Measurements from ENCODE around the gene SIDT1.

The SIDT1 gene

DNA sequence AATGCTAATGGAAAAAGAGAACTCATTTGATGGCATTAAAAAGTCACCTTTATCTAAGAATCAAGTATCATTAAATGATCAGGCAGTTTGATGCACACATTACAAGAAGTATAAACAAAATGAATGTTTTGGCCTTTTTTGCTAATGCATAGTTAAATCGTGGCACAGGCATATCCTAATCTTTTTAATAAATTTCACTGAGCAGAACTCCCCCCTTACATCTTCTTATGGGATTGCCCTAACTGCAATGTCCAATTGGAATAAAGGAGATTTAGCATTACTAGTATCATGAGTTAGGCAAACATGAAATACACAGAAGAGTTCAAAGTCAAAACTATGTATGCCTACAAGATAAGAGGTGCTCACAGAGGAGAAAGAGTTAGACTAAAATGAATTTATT is 131.4 kb downstream of the SIDT1 start:
- H3K27ac ChIP-seq, result no peak overlapping the region
- no peak for DNase-seq (ENCODE audit: low read depth, low spot score)

GRCh38 chr3:113664523-113665094 is 132.3 kb downstream of the SIDT1 start:
- DNase-seq (ENCODE audit: low read depth, low spot score), result no peak
- H3K27ac ChIP-seq, result no peak overlapping the region

DNA sequence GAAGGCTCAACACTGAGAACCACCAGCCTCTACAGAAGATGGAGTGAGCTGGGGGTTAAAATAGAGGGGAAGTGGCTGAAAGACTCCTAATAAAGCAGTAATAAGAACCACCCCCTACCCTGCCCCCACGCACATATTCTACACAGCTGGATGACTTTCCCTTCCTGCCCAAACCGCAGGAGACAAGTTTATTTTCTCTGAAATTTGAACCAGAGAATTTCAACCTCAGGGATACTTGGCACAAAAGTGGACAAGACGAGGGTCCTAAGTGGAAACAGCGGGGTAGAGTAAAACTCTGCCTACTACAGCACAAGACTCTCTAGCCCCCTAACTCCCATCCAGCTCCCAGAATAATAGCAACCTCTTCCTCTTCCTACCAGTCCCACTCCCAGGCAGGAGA is 135.7 kb downstream of the SIDT1 start:
- H3K27ac ChIP-seq, result no peak overlapping the region
- DNase-seq (ENCODE audit: low read depth, low spot score), result no peak

GRCh38 chr3:113673593-113673992 is 141.2 kb downstream of the SIDT1 start:
- no peak overlapping the region for H3K27ac ChIP-seq
- DNase-seq (ENCODE audit: low read depth, low spot score), result no peak

DNA sequence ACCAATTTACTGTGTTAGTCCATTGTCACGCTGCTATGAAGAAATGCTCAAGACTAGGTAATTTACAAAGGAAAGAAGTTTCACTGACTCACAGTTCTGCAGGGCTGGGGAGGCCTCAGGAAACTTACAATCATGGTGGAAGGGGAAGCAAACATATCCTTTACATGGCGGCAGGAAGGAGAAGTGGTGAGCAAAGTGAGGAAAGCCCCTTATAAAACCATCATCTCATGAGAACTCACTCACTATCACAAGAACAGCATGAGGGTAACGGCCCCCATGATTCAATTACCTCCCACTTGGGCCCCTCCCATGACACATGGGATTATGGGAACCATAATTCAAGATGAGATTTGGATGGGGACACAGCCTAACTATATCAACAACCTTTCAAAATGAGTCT is 143.9 kb downstream of the SIDT1 start:
- DNase-seq (ENCODE audit: low read depth, low spot score), result no peak
- H3K27ac ChIP-seq, result no peak overlapping the region

GRCh38 chr3:113677737-113678136 is 145.4 kb downstream of the SIDT1 start:
- H3K27ac ChIP-seq, result no peak overlapping the region
- no peak for DNase-seq (ENCODE audit: low read depth, low spot score)

DNA sequence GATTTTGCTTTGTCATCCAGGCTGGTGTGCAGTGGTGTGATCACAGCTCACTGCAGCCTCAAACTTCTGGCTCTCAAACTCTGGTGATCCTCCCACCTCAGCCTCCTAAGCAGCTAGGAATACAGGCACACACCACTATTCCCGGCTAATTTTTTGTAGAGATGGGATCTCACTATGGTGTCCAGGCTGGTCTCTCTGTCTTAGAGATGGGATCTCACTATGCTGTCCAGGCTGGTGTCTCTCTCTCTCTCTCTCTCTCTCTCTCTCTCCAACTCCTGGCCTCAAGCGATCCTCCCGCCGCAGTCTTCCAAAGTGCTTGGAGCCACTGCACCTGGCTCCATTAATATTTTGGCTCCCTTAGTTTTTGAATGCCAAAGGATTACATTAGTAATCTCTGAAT is 146.4 kb downstream of the SIDT1 start:
- no peak overlapping the region for H3K27ac ChIP-seq
- no peak for DNase-seq (ENCODE audit: low read depth, low spot score)

Measured in epithelial cell of prostate (primary cell).